Liver (tissue), 9 donors: ENCODE measurements around the gene HNRNPDL. TPM values are rescaled to one million over a fixed set of nuclear protein-coding genes. Genes with fewer than 3 reads are reported as not detected.

Source experiments
- DNase-seq: peaks from one replicate; pipeline ENCODE4 v3.0.0-alpha.2; 2017; ENCODE audit warnings: low spot score
- H3K27ac ChIP-seq, 2 donors: one replicate each; pipeline ENCODE4 v1.7.0; 2013; ENCODE audit warnings: inconsistent platforms in 2 of 2, low read length in 2 of 2, control low read depth in 1 of 2, low read depth in 1 of 2, mild to moderate bottlenecking in 1 of 2
- H3K27me3 ChIP-seq, 4 donors: one replicate each; pipeline versions ENCODE4 v1.6.1 to v1.7.0; 2013; ENCODE audit warnings: low read length in 3 of 4, inconsistent platforms in 1 of 4, mild to moderate bottlenecking in 1 of 4, moderate library complexity in 1 of 4; ENCODE audit not compliant: control insufficient read depth in 4 of 4, insufficient read depth in 4 of 4
- H3K36me3 ChIP-seq, 4 donors: one replicate each; pipeline versions ENCODE4 v1.6.1 to v1.7.0; 2013; ENCODE audit warnings: low read length in 3 of 4, mild to moderate bottlenecking in 3 of 4, low read depth in 1 of 4, moderate library complexity in 1 of 4; ENCODE audit not compliant: control insufficient read depth in 4 of 4, insufficient read depth in 3 of 4
- H3K4me1 ChIP-seq, 4 donors: one replicate each; pipeline versions ENCODE4 v1.6.1 to v1.7.0; 2013; ENCODE audit warnings: low read length in 3 of 4, mild to moderate bottlenecking in 3 of 4, moderate library complexity in 1 of 4; ENCODE audit not compliant: control insufficient read depth in 4 of 4, insufficient read depth in 4 of 4
- H3K4me3 ChIP-seq, 3 donors: one replicate each; pipeline versions ENCODE4 v1.6.1 to v1.7.0; 2013; ENCODE audit warnings: low read length in 3 of 3, control low read depth in 1 of 3, low read depth in 1 of 3, mild to moderate bottlenecking in 1 of 3
- H3K9ac ChIP-seq, 2 donors: one replicate each; pipeline ENCODE4 v1.7.0; 2013; ENCODE audit warnings: low read length in 2 of 2, mild to moderate bottlenecking in 2 of 2, moderate library complexity in 2 of 2, control low read depth in 1 of 2, low read depth in 1 of 2
- H3K9me3 ChIP-seq, 4 donors: one replicate each; pipeline versions ENCODE4 v1.6.1 to v1.7.0; 2013; ENCODE audit warnings: low read length in 3 of 4; ENCODE audit not compliant: control insufficient read depth in 4 of 4
- EGR1 ChIP-seq, 2 donors: IDR thresholded peaks; 2 replicates each; pipeline ENCODE4 v1.6.1; 2016 to 2018; ENCODE audit warnings: antibody characterized with exemption in 2 of 2, low read depth in 2 of 2
- FOXA1 ChIP-seq: IDR thresholded peaks from 2 replicates; pipeline ENCODE4 v1.6.1; 2016; ENCODE audit warnings: antibody characterized with exemption
- FOXA2 ChIP-seq: IDR thresholded peaks from 2 replicates; pipeline ENCODE4 v1.6.1; 2016; ENCODE audit warnings: antibody characterized with exemption
- GABPA ChIP-seq, 2 donors: IDR thresholded peaks in 1 of 2; conservative IDR thresholded peaks in 1 of 2; 2 replicates each; pipeline ENCODE4 v1.6.1; 2016; ENCODE audit warnings: antibody characterized with exemption in 2 of 2, mild to moderate bottlenecking in 1 of 2, moderate library complexity in 1 of 2
- HNF4A ChIP-seq, 2 donors: conservative IDR thresholded peaks; 2 replicates each; pipeline ENCODE4 v1.6.1; 2016; ENCODE audit warnings: antibody characterized with exemption in 2 of 2, mild to moderate bottlenecking in 2 of 2
- HNF4G ChIP-seq: IDR thresholded peaks from 2 replicates; pipeline ENCODE4 v1.6.1; 2016; ENCODE audit warnings: antibody characterized with exemption
- JUND ChIP-seq, 2 donors: IDR thresholded peaks; 2 replicates each; pipeline ENCODE4 v1.6.1; 2016; ENCODE audit warnings: antibody characterized with exemption in 2 of 2
- NR2F2 ChIP-seq: IDR thresholded peaks from 2 replicates; pipeline ENCODE4 v1.6.1; 2016; ENCODE audit warnings: antibody characterized with exemption
- RAD21 ChIP-seq, 2 donors: IDR thresholded peaks; 2 replicates each; pipeline ENCODE4 v1.6.1; 2016; ENCODE audit warnings: antibody characterized with exemption in 2 of 2, mild to moderate bottlenecking in 2 of 2
- RXRA ChIP-seq, 2 donors: IDR thresholded peaks; 2 replicates each; pipeline ENCODE4 v1.6.1; 2017 to 2018; ENCODE audit warnings: antibody characterized with exemption in 2 of 2, mild to moderate bottlenecking in 1 of 2
- SP1 ChIP-seq: IDR thresholded peaks from 2 replicates; pipeline ENCODE4 v1.6.1; 2018; ENCODE audit warnings: antibody characterized with exemption, mild to moderate bottlenecking
- TAF1 ChIP-seq: conservative IDR thresholded peaks from 2 replicates; pipeline ENCODE4 v1.6.1; 2016; ENCODE audit warnings: antibody characterized with exemption, mild to moderate bottlenecking
- YY1 ChIP-seq: IDR thresholded peaks from 2 replicates; pipeline ENCODE4 v1.6.1; 2016; ENCODE audit warnings: antibody characterized with exemption, mild to moderate bottlenecking
- WGBS: extraction: QIAGEN DNeasy Blood & Tissue Kit; methylation state at CpG from one replicate; pipeline ENCODE4 v1.1.7; 2013; 5-methylcytosine and 5-hydroxymethylcytosine counted together
- polyA plus RNA-seq, 2 donors: library from polyadenylated mRNA; stranded (reverse) in 1 of 2; unstranded in 1 of 2; fragments of 200-250 nt in 1 of 2; fragments of >200 nt in 1 of 2; fragmentation: Nextera tagmentation in 1 of 2; extraction: Ambion mirVana in 1 of 2; gene quantifications; one replicate each; pipeline versions ENCODE4 v1.2.1 to v1.2.3, GENCODE V29; 2013 to 2015
- total RNA-seq, 2 donors: library from RNA; depleted of rRNA; stranded (reverse); fragments of >200 nt; gene quantifications; one replicate each; pipeline ENCODE4 v1.2.3, GENCODE V29; 2014
- TF ChIP-seq, protein P1 (sequence below): IDR thresholded peaks from 2 replicates; pipeline ENCODE4 v1.6.1; 2016; ENCODE audit warnings: antibody characterized with exemption
- TF ChIP-seq, protein P2 (sequence below): IDR thresholded peaks from 2 replicates; pipeline ENCODE4 v1.6.1; 2016; ENCODE audit warnings: antibody characterized with exemption
- TF ChIP-seq, protein P3 (sequence below): IDR thresholded peaks from 2 replicates; pipeline ENCODE4 v1.6.1; 2016; ENCODE audit warnings: antibody characterized with exemption
- TF ChIP-seq, protein P4 (sequence below): fragments of 150-350 bp; IDR thresholded peaks from 2 replicates; pipeline ENCODE4 v1.5.1; 2017; ENCODE audit warnings: improper control_type of control experiment, low read depth, low read length; ENCODE audit not compliant: missing input control
- TF ChIP-seq, protein P5 (sequence below): IDR thresholded peaks from 2 replicates; pipeline ENCODE4 v1.6.1; 2016; ENCODE audit warnings: antibody characterized with exemption, mild to moderate bottlenecking
- donor health status: healthy.
- donor health status: healthy.
- donor health status: healthy.
- donor health status: healthy.
- donor health status: healthy.

The HNRNPDL gene
- total and polyA plus RNA-seq, 4 donors = 53.1 to 57.9 (median 57.6) TPM

DNA sequence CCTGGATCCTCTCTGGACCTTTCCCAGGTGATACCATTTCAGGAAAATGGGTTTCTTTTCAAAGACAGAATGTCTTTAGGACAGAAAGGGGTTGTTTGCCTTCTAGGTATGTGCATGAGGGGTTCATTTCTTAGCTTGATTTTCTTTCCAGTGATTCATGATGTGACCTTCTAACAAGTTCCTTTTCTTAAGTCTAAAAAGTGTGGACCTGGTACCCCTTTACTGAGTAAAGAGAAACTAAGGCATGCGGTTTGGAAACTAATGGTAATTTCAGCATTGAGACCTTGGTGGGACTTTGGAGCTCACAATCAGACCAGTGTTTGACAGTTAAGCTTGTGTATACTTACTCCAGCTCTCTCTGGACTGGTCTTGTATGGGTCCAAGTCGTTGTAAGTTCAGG lies 8.8 kb upstream of the HNRNPDL start:
- H3K4me1 ChIP-seq = no peaks in the 10 kb centered on the region

DNA sequence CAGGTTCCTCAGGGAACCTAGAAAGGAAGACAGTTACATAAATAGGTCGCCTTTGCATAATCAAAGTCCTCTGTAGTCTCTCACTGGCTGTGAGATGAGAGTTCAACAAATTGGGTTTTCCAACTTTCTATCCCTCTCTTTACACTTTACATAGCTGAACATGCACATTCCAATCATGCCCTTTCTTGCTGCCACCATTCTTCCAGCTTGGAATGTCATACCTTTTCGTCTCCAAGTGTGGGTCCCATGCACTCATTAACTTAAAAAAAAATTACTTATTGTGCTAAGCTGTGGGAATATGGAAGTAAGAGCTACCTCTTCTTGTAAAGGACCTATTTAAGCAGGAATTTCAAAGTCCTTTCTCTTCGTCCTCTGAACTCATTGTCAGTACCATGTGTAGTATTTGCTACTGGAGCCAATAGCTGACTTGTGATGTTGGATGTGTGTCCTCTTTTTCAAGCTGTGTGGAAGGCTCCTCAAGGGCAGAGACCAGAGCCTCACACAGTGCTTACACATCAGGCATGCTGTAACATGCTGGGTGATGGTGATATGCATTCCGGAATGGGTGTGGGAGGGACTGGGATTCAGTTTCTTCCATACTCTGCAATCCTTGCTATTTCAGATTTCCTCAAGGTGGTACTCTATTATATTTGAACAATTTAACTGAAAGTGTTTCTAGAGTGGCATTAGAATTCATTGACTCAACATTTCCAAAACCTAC lies 7.2 kb upstream of the HNRNPDL start:
- no peak for TF ChIP-seq HNF4G
- no peak for TF ChIP-seq SP1
- no peak for TF ChIP-seq NR2F2
- TF ChIP-seq TAF1 = no peak
- TF ChIP-seq GABPA (IDR thresholded peaks at IDR 0.05 in 1 of 2, conservative IDR thresholded peaks at IDR 0.05 in 1 of 2) = no peak
- TF ChIP-seq, protein P1, sequence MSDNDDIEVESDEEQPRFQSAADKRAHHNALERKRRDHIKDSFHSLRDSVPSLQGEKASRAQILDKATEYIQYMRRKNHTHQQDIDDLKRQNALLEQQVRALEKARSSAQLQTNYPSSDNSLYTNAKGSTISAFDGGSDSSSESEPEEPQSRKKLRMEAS = no peak
- no peak for TF ChIP-seq YY1
- TF ChIP-seq FOXA2 = no peak
- TF ChIP-seq, protein P2, sequence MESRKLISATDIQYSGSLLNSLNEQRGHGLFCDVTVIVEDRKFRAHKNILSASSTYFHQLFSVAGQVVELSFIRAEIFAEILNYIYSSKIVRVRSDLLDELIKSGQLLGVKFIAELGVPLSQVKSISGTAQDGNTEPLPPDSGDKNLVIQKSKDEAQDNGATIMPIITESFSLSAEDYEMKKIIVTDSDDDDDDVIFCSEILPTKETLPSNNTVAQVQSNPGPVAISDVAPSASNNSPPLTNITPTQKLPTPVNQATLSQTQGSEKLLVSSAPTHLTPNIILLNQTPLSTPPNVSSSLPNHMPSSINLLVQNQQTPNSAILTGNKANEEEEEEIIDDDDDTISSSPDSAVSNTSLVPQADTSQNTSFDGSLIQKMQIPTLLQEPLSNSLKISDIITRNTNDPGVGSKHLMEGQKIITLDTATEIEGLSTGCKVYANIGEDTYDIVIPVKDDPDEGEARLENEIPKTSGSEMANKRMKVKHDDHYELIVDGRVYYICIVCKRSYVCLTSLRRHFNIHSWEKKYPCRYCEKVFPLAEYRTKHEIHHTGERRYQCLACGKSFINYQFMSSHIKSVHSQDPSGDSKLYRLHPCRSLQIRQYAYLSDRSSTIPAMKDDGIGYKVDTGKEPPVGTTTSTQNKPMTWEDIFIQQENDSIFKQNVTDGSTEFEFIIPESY = no peak
- TF ChIP-seq, protein P3, sequence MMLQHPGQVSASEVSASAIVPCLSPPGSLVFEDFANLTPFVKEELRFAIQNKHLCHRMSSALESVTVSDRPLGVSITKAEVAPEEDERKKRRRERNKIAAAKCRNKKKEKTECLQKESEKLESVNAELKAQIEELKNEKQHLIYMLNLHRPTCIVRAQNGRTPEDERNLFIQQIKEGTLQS = no peak
- TF ChIP-seq, protein P4, sequence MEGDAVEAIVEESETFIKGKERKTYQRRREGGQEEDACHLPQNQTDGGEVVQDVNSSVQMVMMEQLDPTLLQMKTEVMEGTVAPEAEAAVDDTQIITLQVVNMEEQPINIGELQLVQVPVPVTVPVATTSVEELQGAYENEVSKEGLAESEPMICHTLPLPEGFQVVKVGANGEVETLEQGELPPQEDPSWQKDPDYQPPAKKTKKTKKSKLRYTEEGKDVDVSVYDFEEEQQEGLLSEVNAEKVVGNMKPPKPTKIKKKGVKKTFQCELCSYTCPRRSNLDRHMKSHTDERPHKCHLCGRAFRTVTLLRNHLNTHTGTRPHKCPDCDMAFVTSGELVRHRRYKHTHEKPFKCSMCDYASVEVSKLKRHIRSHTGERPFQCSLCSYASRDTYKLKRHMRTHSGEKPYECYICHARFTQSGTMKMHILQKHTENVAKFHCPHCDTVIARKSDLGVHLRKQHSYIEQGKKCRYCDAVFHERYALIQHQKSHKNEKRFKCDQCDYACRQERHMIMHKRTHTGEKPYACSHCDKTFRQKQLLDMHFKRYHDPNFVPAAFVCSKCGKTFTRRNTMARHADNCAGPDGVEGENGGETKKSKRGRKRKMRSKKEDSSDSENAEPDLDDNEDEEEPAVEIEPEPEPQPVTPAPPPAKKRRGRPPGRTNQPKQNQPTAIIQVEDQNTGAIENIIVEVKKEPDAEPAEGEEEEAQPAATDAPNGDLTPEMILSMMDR = no peak
- TF ChIP-seq, protein P5, sequence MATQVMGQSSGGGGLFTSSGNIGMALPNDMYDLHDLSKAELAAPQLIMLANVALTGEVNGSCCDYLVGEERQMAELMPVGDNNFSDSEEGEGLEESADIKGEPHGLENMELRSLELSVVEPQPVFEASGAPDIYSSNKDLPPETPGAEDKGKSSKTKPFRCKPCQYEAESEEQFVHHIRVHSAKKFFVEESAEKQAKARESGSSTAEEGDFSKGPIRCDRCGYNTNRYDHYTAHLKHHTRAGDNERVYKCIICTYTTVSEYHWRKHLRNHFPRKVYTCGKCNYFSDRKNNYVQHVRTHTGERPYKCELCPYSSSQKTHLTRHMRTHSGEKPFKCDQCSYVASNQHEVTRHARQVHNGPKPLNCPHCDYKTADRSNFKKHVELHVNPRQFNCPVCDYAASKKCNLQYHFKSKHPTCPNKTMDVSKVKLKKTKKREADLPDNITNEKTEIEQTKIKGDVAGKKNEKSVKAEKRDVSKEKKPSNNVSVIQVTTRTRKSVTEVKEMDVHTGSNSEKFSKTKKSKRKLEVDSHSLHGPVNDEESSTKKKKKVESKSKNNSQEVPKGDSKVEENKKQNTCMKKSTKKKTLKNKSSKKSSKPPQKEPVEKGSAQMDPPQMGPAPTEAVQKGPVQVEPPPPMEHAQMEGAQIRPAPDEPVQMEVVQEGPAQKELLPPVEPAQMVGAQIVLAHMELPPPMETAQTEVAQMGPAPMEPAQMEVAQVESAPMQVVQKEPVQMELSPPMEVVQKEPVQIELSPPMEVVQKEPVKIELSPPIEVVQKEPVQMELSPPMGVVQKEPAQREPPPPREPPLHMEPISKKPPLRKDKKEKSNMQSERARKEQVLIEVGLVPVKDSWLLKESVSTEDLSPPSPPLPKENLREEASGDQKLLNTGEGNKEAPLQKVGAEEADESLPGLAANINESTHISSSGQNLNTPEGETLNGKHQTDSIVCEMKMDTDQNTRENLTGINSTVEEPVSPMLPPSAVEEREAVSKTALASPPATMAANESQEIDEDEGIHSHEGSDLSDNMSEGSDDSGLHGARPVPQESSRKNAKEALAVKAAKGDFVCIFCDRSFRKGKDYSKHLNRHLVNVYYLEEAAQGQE = no peak
- no peak for TF ChIP-seq RXRA (IDR thresholded peaks at IDR 0.05)
- TF ChIP-seq EGR1 (IDR thresholded peaks at IDR 0.05; ENCODE audit: low read depth in 2 of 2) = no peak
- TF ChIP-seq HNF4A (conservative IDR thresholded peaks at IDR 0.05) = no peak
- no peak for TF ChIP-seq JUND (IDR thresholded peaks at IDR 0.05)
- no peak for TF ChIP-seq RAD21 (IDR thresholded peaks at IDR 0.05)
- no peak for TF ChIP-seq FOXA1
- Histone ChIP-seq H3K27ac (no peak overlapping the region), H3K36me3 (no peaks in the 10 kb centered on the region), H3K27me3 (no peaks in the 10 kb centered on the region), H3K4me3 (no peak overlapping the region), H3K9ac (no peak overlapping the region), H3K4me1 (no peaks in the 10 kb centered on the region), H3K9me3 (no peaks in the 10 kb centered on the region)
- no peak for DNase-seq
- 95% methylated on average over 4 of the region's 4 CpGs for WGBS

More for the DNA sequence above, 8.8 kb upstream of the HNRNPDL start:
- Histone ChIP-seq H3K36me3 (no peaks in the 10 kb centered on the region), H3K9ac (no peak overlapping the region), H3K27me3 (no peaks in the 10 kb centered on the region), H3K9me3 (no peaks in the 10 kb centered on the region), H3K4me3 (no peak overlapping the region), H3K27ac (no peak overlapping the region)
- no peak for DNase-seq
- TF ChIP-seq YY1 (no peak), SP1 (no peak), FOXA2 (no peak), FOXA1 (no peak), JUND (IDR thresholded peaks at IDR 0.05) (no peak), NR2F2 (no peak), GABPA (IDR thresholded peaks at IDR 0.05 in 1 of 2, conservative IDR thresholded peaks at IDR 0.05 in 1 of 2) (no peak), HNF4G (no peak), EGR1 (IDR thresholded peaks at IDR 0.05; ENCODE audit: low read depth in 2 of 2) (no peak)
- TF ChIP-seq, protein P1 = no peak
- TF ChIP-seq, protein P4 = no peak
- 75% methylated on average over 2 of the region's 2 CpGs for WGBS
